Activated gamma-delta T cell treated with anti-CD3 and anti-CD28 coated beads, Interleukin-2, amount 50 U/mL, for 16 hours (primary cell): ENCODE data around the gene CLIP4.

ENCODE experiments used
- DNase-seq: peaks from one replicate; pipeline ENCODE4 v3.0.0-alpha.2; 2020; ENCODE audit warnings: low read depth

The CLIP4 gene

DNA sequence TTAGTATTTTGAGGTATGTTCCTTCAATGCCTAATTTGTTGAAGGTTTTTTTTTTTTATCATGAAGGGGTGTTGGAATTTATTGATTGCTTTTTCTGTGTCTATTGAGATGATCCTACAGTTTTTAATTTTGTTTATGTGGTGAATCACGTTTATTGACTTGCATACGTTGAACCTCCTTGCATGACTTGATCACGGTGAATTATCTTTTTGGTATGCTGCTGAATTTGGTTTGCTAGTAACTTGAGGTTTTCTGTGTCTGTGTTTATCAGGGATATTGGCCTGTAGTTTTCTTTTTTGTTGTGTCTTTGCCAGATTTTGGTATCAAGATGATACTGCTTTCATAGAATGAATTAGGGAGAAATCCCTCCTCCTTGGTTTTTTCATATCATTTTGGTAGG is 23.9 kb downstream of the CLIP4 start:
- no peak for DNase-seq

DNA sequence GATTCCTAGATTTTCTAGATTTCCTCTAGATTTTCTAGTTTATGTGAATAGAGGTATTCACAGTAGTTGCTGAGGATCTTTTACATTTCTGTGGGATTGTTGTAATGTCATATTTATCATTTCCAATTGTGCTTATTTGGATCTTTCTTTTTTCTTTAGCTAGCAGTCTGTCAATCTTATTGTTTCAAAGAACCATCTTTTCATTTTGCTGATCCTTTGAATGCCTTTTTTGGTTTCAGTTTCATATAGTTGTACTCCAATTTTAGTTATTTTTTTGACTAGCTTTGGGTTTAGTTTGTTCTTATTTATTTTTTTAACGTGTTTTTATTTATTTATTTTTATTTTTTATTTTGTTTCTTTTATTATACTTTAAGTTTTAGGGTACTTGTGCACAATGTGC is 24.5 kb downstream of the CLIP4 start:
- DNase-seq, result no peak

DNA sequence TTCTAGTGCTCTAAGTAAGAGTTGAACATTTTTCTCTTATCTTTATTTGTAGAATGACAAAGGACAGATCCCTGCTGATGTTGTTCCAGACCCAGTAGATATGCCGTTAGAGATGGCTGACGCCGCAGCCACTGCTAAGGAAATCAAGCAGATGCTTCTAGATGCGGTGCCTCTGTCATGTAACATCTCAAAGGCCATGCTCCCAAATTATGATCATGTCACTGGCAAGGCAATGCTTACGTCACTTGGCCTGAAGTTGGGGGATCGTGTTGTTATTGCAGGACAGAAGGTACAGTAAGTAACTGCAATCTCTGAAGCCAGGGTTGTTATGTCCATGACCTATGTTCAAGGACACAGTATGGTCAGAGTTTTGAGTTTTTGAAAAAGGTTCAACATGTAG is 28.4 kb downstream of the CLIP4 start:
- DNase-seq, result no peak

DNA sequence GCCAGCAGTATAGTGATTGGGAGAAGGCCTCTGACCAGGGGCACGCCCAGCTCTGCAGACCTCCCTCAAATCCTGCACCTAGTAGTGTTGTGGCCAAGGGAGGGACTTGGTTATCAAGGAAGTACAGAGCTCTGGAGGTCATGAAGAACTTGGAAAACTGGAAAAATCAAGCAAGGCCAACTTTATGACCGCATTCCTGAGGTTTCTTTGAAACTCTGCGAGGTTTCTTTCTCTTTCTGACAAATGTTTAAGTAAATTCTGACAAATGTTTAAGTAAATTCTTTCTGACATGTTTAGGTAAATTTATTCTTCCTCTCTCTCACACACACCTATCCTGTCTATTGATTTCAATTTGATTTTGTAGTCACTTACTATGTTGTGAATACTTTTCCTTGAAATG is 31.0 kb downstream of the CLIP4 start:
- DNase-seq, result no peak

DNA sequence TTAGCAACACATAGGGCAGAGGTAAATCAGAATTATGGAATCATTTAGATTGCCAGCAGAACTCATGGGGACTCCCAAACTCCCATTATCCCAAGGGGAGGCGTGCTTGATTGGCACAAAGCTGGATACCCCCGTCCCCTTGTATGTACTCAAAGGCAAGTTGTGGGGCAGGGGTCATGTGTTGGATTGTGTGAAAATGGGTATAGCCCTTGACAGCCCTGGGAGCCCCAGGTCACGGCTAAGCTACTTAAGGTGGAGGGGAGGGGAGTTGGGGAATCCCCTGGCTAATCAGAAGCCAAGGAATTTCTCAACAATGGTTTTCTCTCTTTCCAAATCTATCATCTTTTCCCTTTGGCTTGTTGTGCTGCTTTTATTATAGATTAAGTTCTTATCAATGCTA is 32.7 kb downstream of the CLIP4 start:
- no peak for DNase-seq

DNA sequence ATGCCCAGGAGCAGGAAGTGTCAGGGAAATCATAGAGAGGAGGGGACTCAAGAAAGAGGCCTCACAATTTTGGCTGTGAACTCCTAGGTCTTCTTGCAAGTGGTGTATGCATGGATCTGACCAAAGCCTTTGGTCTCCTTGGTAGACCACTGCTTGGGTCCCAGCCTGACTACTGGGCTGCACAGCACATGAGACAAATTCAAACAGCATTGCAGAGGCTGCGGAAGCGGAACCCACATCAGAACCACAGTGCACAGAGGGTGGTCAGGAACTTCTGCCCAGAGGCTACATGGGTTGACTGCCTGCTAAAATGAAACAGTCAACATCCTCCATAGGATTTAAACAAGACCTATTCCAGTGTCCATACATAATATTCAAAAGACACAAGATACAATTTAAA is 39.4 kb downstream of the CLIP4 start:
- no peak for DNase-seq

DNA sequence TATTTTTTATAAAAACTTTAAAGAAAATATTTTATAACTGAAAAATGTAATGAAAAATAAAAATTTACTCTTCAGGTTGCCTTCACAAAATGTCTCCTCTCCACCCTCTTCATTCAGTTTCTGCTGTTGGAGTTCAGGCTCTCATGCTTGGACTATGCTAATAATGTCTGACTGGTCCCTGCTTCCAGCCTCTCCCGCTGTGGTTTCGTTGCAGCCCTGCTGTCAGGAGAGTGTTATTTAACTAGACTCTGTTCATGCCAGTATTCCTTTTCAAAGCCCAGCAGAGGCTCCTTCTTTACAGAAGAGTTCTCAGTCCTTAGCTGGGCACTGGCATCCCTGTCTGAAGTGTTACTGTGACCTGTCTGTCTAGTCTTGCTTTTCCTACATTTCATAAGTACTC is 40.4 kb downstream of the CLIP4 start:
- DNase-seq, result no peak

DNA sequence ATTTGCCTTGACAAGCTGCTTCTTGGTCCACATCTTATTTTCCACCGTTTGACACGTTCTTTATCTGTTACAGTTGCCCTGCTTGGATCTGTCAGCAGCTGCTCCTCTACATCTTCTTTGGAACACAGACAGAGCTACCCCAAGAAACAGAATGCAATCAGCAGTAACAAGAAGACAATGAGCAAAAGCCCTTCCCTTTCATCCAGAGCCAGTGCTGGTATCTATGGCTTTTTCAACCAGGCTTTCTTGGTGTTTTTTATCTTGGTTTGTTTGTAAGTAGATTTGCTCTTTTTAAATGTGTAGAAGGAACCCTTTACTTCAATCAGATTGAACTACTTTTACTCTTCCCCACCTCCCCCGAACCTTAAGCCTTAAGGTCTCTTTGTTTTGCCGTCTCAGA is 41.9 kb downstream of the CLIP4 start:
- no peak for DNase-seq

DNA sequence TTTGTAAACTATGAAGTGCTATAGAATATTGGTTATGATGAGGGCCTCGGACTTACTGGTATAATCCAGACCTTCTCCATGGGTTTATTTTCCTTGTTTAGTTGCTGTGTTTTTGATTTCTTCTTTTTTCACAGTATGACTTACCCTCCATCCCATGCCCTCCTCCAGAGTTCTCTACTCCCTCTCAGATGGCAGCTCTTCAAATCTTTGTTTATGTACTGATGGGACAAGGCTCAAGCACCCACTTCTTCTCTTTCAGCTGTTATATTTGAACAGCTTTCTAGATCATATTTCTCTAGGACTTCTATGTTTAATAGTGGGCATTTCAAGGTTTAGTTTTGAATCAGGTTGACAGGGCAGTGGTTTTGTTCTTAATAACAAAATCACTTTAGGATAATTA is 43.9 kb downstream of the CLIP4 start:
- no peak for DNase-seq

DNA sequence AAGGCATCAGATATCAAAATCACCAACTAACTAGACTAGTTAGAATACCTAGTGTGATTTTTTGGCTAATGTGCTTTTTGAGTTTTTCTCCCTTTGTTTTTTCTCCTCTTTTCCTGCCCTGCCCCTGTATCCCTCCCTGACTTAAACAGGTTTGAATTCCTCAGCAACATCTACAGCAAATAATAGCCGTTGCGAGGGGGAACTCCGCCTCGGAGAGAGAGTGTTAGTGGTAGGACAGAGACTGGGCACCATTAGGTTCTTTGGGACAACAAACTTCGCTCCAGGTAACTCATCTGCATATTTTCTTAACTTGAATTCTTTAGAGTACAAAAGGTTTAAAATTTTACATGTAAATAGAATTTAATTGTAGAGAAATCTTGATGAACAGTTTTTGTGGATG is 45.0 kb downstream of the CLIP4 start:
- DNase-seq, result no peak

DNA sequence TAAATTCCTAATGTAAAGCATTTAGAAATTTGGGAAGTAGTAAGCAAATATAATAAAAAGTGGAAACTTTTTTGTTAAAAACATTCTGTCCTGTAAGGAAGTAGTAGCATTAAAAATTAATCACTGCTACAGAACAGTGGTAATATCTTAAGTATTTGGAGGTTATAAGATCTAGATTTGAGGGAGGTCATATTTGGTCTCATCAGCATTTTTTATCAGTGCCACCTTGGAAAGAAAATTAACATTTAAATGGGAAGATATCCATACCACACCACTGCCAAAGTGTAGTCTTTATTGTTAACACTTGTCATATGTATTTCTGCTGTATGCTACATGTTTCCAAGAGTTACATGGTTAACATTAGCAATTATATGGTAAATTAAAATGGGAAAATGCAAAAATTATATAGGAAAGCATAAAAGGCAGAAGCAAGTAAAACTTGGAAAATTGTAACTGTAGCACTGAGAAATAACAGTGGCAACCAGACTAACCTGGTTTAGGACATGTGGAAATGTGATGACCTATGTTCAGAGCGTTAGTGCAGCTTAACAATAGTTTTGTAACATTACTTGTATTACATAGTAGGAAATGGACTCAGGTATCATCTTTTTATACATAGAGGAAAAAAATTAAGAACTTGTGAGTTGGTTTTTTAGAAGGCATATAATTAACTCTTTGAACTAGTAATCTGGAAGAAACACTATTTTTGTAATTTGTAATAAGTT is 47.2 kb downstream of the CLIP4 start:
- DNase-seq, result no peak

DNA sequence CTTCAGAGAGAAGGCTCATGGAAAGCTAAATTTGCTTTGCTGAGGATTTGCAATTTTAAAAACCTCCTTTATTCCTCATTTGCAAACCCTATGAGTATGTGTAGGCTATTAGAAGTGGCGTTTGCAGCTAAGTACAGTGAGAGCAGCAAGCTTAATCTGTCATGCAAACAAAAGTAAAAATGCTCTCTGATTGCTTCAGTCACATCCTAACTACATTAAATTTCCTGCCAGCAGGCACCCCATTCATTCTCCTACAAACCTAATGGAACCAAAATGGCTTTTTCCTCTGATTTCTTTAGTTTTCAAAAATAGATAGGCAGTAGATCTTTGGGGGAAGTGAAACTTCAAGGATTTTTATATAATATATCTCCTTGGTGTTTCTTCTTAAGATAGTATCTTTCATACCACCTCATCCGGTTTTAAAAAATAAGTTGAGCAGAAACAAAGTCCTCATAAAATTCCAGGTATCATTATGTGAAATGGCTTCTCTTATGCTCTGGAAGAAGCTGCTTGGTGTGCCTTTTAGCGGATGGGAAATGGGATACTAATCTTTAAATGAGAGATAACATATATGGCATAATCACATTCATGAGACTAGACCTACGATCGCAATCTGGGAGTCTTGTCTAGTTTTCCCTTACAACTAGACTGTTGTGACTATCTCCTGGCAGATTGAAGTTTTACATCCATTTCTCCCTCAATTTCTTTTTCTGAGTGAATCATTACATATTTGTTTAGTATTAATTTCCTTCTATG is 49.1 kb downstream of the CLIP4 start:
- DNase-seq, result no peak

DNA sequence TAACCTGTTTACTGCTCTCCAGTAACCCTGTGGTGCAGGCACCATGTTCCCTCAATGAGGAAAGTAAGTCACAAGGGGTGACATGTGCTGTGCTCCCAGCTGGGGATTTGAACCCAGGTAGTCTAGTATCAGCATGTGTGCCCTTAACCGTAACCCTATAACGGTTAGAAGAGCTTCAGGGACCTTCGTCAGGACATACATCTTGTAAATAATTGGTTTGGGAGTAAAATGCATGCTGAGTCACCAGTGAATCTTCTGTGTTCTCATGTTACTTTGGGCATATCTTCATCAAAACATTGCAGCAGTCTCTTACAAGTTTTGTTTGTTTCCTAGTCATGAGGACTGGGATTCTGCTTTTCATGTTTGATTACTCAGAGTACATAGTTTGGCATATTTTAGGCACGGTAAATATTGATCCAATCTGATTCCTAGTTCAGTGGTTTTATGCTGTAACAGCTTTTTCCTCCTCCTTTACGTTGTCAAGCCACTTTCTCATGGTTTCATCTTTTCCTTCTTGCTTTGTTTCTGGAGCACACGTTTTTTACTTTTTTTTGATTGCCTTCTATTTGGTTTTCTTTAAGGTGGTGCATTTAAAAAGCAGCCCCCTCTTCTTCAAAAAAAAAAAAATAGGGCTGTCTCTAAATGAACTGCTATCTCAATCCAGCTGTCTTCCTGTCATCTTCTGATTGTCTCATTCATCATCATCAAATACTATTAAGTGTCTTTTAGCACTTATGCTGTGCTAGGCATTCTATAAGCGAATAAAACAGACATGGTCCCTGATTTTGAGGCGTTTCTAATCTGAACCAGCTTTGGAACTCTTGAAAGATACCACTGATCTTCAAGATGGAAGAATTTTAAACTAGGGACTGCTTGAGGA is 50.4 kb downstream of the CLIP4 start:
- no peak for DNase-seq

DNA sequence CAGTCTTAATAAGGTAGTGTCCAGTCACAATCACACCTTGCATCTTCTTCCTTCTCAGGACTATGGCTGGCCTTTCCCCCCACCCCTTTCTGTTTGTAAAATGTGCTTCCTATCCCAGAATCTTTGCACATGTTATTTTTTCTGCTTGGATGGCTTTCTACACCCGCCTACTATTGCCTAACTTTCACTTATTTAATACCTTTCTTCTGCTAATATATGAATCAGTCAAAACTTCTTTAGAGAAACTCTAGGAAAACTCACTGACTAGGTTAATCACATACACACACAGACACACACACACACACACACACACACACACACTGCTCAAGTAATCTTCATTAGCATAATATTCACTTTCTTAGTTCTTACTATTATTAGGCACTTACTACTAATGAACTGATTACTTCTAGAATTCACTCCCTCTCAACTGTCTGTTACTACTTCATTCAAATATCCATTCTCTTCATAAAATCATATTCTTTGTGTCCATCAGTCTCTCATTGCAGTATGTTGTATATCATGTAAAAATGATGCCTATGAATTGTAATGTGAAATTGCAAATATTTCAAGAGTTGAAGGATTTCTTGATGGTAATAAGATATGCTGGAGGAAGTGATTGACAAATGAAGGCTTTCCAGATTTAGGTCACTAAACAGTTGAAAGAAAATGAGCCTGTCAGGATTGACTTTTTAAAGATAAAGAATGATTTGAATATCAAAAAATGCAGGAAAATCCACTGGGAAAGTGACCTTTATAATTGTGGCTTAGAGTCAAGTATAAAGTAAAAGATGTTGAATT is 51.2 kb downstream of the CLIP4 start:
- no peak for DNase-seq

DNA sequence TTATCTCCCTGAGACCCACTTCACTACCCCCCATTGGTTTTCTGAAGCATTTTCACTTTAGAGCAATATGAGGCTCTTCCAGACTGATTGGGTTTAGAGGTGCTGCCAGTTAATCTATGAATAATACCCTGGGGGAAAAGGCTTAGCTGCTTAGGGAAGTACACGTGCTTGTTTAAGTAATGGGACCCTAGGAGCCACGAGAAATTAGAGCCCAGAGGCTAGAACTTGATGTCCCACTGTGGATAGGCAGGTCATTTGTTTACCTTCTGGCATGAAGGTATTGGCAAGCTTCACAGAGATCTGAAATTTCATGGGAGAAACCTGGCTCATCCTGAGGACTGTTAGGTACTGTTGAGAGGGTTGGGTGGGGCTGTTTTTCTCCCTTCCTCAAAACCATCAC is 59.7 kb downstream of the CLIP4 start:
- DNase-seq, result no peak

DNA sequence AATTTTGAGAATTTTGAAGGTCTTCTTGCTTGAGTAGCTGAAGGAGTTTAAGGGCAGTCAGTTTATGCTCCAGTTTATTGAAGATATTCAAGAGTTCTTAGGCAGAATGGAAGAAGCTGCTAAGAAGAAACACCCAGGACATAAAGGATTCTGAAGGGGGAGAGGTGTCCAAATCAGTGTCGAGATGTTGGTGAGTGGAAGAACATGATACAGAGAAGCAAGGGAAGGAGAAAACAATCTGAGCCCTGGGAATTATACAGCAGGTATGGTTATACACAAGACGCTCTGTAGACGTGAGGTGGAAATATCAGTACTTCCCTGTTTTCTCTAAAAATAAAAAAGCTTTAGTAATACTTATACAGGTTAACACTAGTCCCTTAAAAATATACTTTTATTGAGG is 60.1 kb downstream of the CLIP4 start:
- no peak for DNase-seq

DNA sequence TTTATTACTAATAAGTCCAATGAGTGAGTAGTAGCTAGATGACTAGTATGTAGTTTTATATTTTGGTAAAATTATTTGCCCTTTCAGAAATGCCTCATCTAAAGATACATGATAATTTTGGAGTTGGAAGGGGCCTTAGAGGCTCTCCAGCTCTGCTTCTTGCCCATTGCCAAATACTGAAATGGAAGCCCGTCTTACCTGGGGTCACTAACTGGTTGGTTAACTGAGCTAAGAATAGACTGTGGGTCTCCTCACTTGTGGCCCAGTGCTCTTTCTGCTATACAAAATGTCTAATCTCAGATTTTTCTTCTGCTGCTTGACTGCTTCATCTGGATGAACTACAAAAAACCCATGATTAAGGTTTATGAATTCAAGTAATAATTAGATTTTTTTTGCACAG is 67.1 kb downstream of the CLIP4 start:
- no peak for DNase-seq

DNA sequence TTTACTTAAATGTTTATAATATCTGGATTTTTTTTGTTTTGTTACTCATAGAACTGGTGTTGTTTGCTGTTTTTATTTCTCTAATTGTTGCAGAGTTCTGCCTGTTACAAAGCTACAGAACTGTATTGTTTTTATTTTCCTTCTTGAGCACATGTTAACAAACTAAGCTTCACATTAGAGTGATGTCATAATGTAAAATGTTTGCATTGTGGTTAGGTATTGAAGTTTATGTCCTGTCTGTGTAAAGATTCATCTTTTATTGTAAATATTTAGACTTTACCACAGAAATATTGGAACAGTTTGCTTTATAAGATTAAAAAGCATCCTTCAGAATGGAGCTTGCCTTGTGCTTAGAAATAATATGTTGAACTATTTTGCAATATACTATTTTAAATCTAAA is 67.7 kb downstream of the CLIP4 start:
- no peak for DNase-seq

DNA sequence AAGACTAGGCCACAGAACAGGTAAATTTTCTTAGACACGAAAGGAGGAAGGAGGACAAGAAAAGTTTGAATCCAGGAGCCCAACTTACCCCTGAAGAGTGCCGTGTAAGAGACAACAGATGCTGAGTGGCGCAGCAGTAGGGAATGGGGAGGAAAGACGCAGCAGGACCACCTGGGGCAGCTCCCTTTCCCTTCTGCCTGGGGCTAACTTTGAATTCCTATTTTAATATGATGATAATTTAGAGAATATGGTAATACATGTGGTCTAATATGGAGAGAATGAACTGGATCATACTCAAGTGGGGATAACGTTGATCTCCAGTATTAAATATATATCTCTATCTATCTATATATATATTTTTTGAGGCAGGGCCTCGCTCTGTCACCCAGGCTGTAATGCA is 69.3 kb downstream of the CLIP4 start:
- no peak for DNase-seq

DNA sequence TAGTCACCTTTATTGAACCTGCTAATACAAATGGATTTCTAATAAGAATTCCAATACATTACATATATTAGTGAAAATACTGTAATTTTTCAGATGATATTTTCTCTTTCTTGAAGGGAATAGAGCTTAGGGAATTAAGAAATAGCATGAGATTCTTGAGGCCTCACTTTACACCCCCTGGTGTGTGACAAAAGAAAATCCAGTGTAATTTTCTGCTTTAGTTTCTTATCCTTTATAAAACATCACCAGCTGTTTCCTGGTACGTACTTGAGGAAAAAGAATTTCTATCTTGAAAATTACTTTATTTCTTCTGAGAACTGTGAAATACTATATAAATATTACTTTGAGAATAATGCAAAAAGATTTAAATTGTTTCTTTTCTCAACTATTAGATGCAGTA is 71.6 kb downstream of the CLIP4 start:
- DNase-seq, result no peak

DNA sequence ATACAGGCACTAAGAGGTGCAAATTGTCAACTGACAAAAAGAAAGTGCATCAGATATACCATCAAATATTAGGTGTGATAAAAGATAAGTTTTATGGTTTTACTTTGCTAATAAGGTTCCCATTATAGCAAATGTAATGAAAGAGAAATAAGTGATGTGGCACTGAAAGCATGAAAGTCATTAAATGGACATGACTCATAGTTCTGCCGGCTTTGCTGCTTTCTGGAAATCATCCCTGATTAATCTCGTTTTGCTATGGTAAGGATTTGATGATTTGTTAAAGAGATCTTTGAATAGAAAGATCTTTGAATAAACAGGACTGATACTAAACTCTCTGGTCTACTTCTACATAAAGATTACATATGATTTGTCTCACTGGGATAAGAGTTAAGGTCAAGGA is 72.7 kb downstream of the CLIP4 start:
- no peak for DNase-seq

DNA sequence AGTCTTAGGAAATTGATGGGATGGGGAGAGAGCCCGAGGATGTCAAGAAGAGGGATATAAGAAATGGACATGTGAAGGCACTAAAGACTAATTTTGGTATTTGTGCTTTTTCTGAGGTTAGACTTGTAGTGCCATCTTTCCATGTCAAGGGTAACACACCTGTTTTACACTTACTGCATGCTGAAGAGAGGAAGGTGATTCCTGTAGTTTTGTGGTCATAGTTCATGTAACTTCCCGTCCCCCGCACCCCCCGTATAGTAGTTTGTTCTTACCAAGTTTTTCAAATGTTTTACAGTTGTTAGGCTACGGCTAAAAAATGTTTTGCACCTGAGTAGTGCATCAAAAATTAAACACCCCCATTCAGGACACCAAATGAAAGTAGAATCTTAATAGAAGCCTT is 73.8 kb downstream of the CLIP4 start:
- no peak for DNase-seq
